Esophagus muscularis mucosa (tissue), 4 donors: ENCODE measurements around the gene KIAA0930. TPM values are rescaled to one million over a fixed set of nuclear protein-coding genes. Genes with fewer than 3 reads are reported as not detected.

Experiments
- DNase-seq: peaks from one replicate; pipeline ENCODE4 v3.0.0-alpha.2; 2017; ENCODE audit errors: extremely low spot score
- H3K27ac ChIP-seq, 4 donors: fragments of 200-600 bp; sonication (generic); replicated peaks in 1 of 4; 1 replicate in 3 of 4; 2 replicates in 1 of 4; pipeline ENCODE4 v1.5.1; 2016 to 2019; ENCODE audit warnings: mild to moderate bottlenecking in 1 of 4
- H3K27me3 ChIP-seq, 4 donors: fragments of 200-600 bp; sonication (generic); one replicate each; pipeline versions ENCODE4 v1.5.1 to v1.6.0; 2016 to 2019
- H3K36me3 ChIP-seq, 4 donors: fragments of 200-600 bp; sonication (generic); one replicate each; pipeline ENCODE4 v1.5.1; 2016 to 2019
- H3K4me1 ChIP-seq, 4 donors: fragments of 200-600 bp; sonication (generic); one replicate each; pipeline ENCODE4 v1.5.1; 2016 to 2019
- H3K4me3 ChIP-seq, 4 donors: fragments of 200-600 bp; sonication (generic); 1 replicate in 2 of 4; 2 replicates in 2 of 4; pipeline ENCODE4 v1.5.1; 2016 to 2019; ENCODE audit warnings: mild to moderate bottlenecking in 4 of 4, moderate library complexity in 1 of 4
- H3K9me3 ChIP-seq, 4 donors: fragments of 200-600 bp; sonication (generic); 1 replicate in 3 of 4; 2 replicates in 1 of 4; pipeline ENCODE4 v1.5.1; 2016 to 2019
- EP300 ChIP-seq: sonication (generic); formaldehyde crosslinking; IDR thresholded peaks from one replicate; pipeline ENCODE4 v1.6.1; 2017; ENCODE audit warnings: antibody characterized with exemption
- POLR2A ChIP-seq: fragments of 450-650 bp; IDR thresholded peaks from one replicate; pipeline ENCODE4 v1.6.1; 2017; ENCODE audit warnings: antibody characterized with exemption, moderate library complexity, mild to moderate bottlenecking, low read depth
- POLR2AphosphoS5 ChIP-seq, 2 donors: sonication (generic); formaldehyde crosslinking; IDR thresholded peaks; one replicate each; pipeline ENCODE4 v1.6.1; 2017; ENCODE audit warnings: antibody characterized with exemption in 2 of 2
- WGBS: methylation state at CpG from one replicate; pipeline ENCODE4 v1.1.5; 2018; 5-methylcytosine and 5-hydroxymethylcytosine counted together
- intact Hi-C: fragments of 100-400 bp; cut with DNase I; formaldehyde crosslinking; loops from one replicate; pipeline ENCODE4 v1.15.1; 2023
- total RNA-seq, 4 donors: library from RNA; depleted of rRNA; stranded (reverse); fragments of >200 nt; gene quantifications; one replicate each; pipeline versions ENCODE4 v1.1.0 to v1.2.1, GENCODE V29; 2016
- TF ChIP-seq, protein P1 (sequence below), 3 experiments: fragments of 200-600 bp in 2 of 3; fragments of 450-650 bp in 1 of 3; sonication (generic) in 2 of 3; IDR thresholded peaks; one replicate each; pipeline ENCODE4 v1.5.1; 2017 to 2019; ENCODE audit warnings: antibody characterized with exemption in 3 of 3, mild to moderate bottlenecking in 2 of 3, moderate library complexity in 1 of 3

KIAA0930 gene
- 10 to 100 TPM; 31.6 to 67.1 (median 46.8) TPM for total RNA-seq

DNA sequence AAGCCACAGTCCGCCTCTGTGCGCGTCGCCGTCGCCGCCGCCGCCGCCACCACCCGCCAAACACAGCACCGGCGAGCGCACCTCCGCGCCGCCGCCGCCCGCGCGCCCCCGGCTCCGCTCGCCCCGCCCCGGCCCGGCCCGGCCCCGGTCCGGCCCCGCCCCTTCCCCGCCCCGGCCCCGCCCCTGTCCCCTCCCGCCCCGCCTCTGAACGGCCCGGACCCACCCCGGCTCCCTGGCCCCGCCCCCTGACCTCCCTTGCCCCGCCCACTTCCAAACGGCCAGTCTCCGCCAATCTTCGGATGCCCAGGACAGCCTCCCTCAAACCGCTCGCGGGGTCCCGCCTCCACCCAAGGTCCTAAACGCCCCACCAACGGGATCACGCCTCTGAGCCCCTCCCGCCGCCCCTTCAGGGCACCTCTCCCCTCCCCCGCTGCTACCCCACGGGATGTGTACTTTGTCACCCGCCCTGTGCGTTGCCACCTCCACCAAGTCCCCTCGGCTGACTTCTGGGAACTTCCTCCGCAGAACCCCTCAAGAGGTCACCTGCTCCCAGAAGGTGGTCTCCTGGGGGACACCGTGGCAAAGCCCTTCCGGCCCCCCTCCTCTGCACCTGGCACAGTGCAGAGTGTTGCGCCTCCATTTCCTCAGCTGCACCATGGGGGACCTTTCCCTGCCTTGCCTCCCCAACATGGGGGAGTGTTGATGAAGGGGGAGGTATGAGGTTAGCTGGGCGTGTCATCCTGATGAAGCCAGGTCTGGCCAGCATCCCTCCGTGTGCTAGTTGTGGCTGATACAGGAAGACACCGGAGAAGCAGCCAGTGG lies at the start of gene KIAA0930:
TSS of gene KIAA0930 (minus strand) at position 85 of the 822 bp plus-strand sequence. CDS start 191 bp downstream, outside the sequence.
- WGBS = 13% methylated on average over 3 of the region's 66 CpGs
- DNase-seq = peak; percentile 96
- Histone ChIP-seq H3K36me3 (peaks cover 0 to 16% (median 12%) of the 10 kb centered on the region in 4 donors), H3K4me3 (peak within 1 kb of the TSS; percentile 68 to 87 (median 72)), H3K4me1 (peaks cover 13 to 47% (median 37%) of the 10 kb centered on the region in 4 donors), H3K27ac (peak within 1 kb of the TSS; percentile 72 to 81 (median 75)), H3K9me3 (no peaks in the 10 kb centered on the region), H3K27me3 (no peaks in the 10 kb centered on the region)
- TF ChIP-seq, protein P1, sequence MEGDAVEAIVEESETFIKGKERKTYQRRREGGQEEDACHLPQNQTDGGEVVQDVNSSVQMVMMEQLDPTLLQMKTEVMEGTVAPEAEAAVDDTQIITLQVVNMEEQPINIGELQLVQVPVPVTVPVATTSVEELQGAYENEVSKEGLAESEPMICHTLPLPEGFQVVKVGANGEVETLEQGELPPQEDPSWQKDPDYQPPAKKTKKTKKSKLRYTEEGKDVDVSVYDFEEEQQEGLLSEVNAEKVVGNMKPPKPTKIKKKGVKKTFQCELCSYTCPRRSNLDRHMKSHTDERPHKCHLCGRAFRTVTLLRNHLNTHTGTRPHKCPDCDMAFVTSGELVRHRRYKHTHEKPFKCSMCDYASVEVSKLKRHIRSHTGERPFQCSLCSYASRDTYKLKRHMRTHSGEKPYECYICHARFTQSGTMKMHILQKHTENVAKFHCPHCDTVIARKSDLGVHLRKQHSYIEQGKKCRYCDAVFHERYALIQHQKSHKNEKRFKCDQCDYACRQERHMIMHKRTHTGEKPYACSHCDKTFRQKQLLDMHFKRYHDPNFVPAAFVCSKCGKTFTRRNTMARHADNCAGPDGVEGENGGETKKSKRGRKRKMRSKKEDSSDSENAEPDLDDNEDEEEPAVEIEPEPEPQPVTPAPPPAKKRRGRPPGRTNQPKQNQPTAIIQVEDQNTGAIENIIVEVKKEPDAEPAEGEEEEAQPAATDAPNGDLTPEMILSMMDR (IDR thresholded peaks at IDR 0.05) = no peak
- TF ChIP-seq EP300 = no peak
- TF ChIP-seq POLR2AphosphoS5 (IDR thresholded peaks at IDR 0.05) = no peak
- no peak for TF ChIP-seq POLR2A
- intact Hi-C loops = no loop called here

DNA sequence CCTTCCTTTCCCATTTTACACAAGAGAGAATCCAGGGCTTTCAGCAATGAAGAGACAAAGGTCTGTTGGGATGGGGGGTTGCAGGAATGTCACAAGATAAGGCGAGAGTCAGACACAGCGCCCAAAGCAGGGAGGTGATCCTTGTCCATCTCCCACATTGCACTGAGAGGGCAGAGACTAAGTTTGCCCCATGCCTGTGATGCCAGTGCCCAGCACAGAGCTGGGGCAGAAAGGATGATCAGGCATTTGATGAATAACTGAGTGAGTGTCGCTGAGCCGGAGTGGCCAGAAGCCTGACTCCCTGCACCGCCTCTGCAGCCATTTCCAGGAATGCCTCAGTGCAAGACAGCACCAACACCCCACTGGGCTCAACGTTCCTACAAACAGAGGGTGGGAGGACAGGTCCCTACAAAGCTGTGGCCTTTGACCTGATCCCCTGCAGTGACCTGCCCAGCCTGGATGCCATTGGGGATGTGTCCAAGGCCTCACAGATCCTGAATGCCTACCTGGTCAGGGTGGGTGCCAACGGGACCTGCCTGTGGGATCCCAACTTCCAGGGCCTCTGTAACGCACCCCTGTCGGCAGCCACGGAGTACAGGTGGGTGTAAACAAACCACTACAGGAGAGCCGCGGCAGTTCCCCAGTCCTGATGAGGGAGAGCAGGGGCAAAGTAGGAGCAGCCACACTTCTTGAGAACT lies 46.3 kb upstream of the KIAA0930 start:
- H3K9me3 ChIP-seq = no peaks in the 10 kb centered on the region
- no peak for TF ChIP-seq POLR2AphosphoS5 (IDR thresholded peaks at IDR 0.05)
- no peak for DNase-seq
- H3K36me3 ChIP-seq = no peaks in the 10 kb centered on the region
- no peak overlapping the region for H3K27ac ChIP-seq
- WGBS = 68% methylated on average over 11 of the region's 12 CpGs
- intact Hi-C loops = no loop called here
- H3K27me3 ChIP-seq = peaks cover 0 to 41% (median 5%) of the 10 kb centered on the region in 4 donors
- no peak overlapping the region for H3K4me3 ChIP-seq
- H3K4me1 ChIP-seq = peaks cover 8 to 19% (median 15%) of the 10 kb centered on the region in 4 donors

DNA sequence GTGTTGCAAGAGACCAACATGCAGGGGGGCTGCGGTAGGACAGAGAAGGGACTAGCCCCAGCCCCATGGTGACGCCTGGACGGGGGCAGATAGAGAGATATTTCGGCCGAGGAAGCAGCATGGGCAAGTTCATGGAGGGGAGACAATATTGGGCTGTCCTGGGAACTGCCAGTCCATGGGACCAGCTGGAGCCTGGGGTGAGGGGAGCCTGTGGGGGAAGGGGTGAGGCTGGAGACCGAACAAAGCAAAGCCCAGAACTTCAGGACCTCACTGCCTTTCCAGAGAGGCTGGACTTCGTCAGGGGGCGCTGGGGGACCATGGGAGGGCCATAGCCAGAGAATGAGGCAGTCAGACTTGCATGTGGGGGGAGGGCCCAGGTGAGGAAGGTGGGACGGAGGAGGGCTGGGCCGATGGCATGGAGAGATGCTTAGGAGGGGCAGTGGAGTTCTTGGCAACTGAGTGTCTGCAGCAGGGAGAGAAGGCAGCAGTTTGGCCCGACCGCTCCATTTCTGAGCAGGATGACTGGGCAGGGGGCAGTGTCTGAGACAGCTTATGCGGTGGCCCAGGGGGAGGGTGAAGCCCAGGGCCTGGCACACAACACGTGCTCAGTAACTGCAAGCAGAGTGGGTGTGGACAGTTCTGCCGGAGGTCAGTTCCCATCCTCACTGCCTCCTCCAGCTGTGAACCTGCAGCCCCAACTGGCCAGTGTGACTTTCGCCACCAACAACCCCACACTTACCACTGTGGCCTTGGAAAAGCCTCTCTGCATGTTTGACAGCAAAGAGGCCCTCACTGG lies 44.8 kb upstream of the KIAA0930 start:
- Histone ChIP-seq H3K4me1 (peaks cover 8 to 24% (median 16%) of the 10 kb centered on the region in 4 donors), H3K9me3 (no peaks in the 10 kb centered on the region), H3K27me3 (peaks cover 0 to 38% (median 5%) of the 10 kb centered on the region in 4 donors), H3K4me3 (peak overlapping the region; percentile 39 to 51 (median 44)), H3K27ac (no peak overlapping the region), H3K36me3 (no peaks in the 10 kb centered on the region)
- TF ChIP-seq POLR2A = no peak
- TF ChIP-seq POLR2AphosphoS5 (IDR thresholded peaks at IDR 0.05) = no peak
- TF ChIP-seq, protein P1 (IDR thresholded peaks at IDR 0.05) = no peak
- TF ChIP-seq EP300 = no peak
- 65% methylated on average over 15 of the region's 16 CpGs for WGBS
- intact Hi-C loops = no loop called here
- no peak for DNase-seq

DNA sequence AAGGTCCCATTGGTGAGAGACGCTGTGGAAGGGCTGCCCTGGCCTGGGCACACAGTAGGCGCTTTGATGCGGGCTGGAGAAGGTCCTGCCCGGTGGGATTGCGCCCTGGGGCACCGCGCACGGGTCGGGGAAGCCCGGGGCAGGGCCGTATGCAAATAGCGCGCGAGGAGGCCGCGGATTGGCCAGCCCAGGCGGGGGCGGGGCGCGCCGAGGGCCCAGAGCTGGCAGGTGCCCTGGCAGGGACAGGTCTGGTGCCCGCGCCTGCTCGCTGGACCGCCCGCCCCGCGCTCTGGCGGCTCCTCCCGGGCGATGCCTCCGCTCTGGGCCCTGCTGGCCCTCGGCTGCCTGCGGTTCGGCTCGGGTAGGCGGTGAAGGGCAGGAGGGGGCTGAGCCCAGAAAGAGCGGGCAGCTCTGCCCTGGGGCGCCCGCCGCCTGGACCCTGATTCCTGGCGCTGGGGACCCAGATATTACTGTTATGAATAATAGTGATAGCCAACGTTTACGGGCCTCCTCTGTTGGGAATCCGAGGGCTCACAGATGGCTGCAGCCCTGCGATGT lies 44.1 kb upstream of the KIAA0930 start, which contains the start of gene UPK3A:
TSS of gene UPK3A (plus strand) at position 245 of the 558 bp plus-strand sequence. CDS start at position 310, 65 bp downstream.
- TF ChIP-seq POLR2A = no peak
- TF ChIP-seq, protein P1 (IDR thresholded peaks at IDR 0.05) = no peak
- no peak for TF ChIP-seq EP300
- no peak for TF ChIP-seq POLR2AphosphoS5 (IDR thresholded peaks at IDR 0.05)
- intact Hi-C loops = no loop called here
- Histone ChIP-seq H3K27ac (no peak within 1 kb of the TSS), H3K4me3 (peak within 1 kb of the TSS; percentile 39 to 51 (median 44)), H3K4me1 (peaks cover 13 to 30% (median 22%) of the 10 kb centered on the region in 4 donors), H3K27me3 (peaks cover 0 to 31% (median 3%) of the 10 kb centered on the region in 4 donors), H3K9me3 (no peaks in the 10 kb centered on the region), H3K36me3 (no peaks in the 10 kb centered on the region)
- DNase-seq = no peak
- WGBS = 20% methylated on average over 4 of the region's 46 CpGs
